Gastrocnemius medialis (tissue), 4 donors: ENCODE measurements around the gene B3GAT1. TPM values are rescaled to one million over a fixed set of nuclear protein-coding genes. Genes with fewer than 3 reads are reported as not detected.

Experiments used
- ATAC-seq, 2 donors: fragments of 150-250 bp; one replicate each; pipeline ENCODE4 v1.9.1; 2016
- DNase-seq, 2 donors: peaks; one replicate each; pipeline ENCODE4 v3.0.0-alpha.2; 2019
- H3K27ac ChIP-seq, 4 donors: fragments of 200-600 bp; sonication (generic); 1 replicate in 1 of 4; 2 replicates in 3 of 4; pipeline ENCODE4 v1.5.1; 2016 to 2018; ENCODE audit warnings: mild to moderate bottlenecking in 2 of 4, moderate library complexity in 1 of 4
- H3K27me3 ChIP-seq, 3 donors: fragments of 200-600 bp; sonication (generic) in 2 of 3; 1 replicate in 1 of 3; 2 replicates in 2 of 3; pipeline versions ENCODE4 v1.5.1 to v1.6.0; 2016 to 2019; ENCODE audit warnings: mild to moderate bottlenecking in 1 of 3, moderate library complexity in 1 of 3
- H3K36me3 ChIP-seq, 2 donors: fragments of 200-600 bp; sonication (generic) in 1 of 2; one replicate each; pipeline ENCODE4 v1.5.1; 2017 to 2018
- H3K4me1 ChIP-seq, 2 donors: fragments of 200-600 bp; sonication (generic) in 1 of 2; one replicate each; pipeline ENCODE4 v1.5.1; 2016 to 2017; ENCODE audit warnings: mild to moderate bottlenecking in 2 of 2
- H3K4me3 ChIP-seq, 4 donors: fragments of 200-600 bp; sonication (generic) in 3 of 4; 1 replicate in 1 of 4; 2 replicates in 3 of 4; pipeline ENCODE4 v1.5.1; 2016 to 2019; ENCODE audit warnings: mild to moderate bottlenecking in 2 of 4
- H3K9me3 ChIP-seq, 3 donors: fragments of 200-600 bp; sonication (generic) in 2 of 3; 1 replicate in 1 of 3; 2 replicates in 2 of 3; pipeline ENCODE4 v1.5.1; 2016 to 2019
- POLR2A ChIP-seq, 2 donors: fragments of 450-650 bp; IDR thresholded peaks; one replicate each; pipeline ENCODE4 v1.6.1; 2017; ENCODE audit warnings: antibody characterized with exemption in 2 of 2, mild to moderate bottlenecking in 2 of 2, moderate library complexity in 2 of 2
- in situ Hi-C, 4 donors: fragments of 200-750 bp; cut with MboI; loops; one replicate each; pipeline versions ENCODE4 v1.15.0 to v1.8.0; 2017; ENCODE audit warnings: low sequenced_read_pairs in 4 of 4
- intact Hi-C: fragments of 100-400 bp; cut with DNase I; formaldehyde crosslinking; loops from one replicate; pipeline ENCODE4 v1.15.1; 2023; ENCODE audit warnings: low total_unique reads
- total RNA-seq, 4 donors: library from RNA; depleted of rRNA; stranded (reverse); fragments of >200 nt; gene quantifications; one replicate each; pipeline versions ENCODE4 v1.1.0 to v1.2.3, GENCODE V29; 2016
- TF ChIP-seq, protein P1 (sequence below), 5 experiments: fragments of 450-650 bp in 3 of 5; fragments of 200-600 bp in 2 of 5; sonication (generic) in 2 of 5; IDR thresholded peaks in 4 of 5; conservative IDR thresholded peaks in 1 of 5; 1 replicate in 4 of 5; 2 replicates in 1 of 5; pipeline ENCODE4 v1.5.1; 2016 to 2019; ENCODE audit warnings: antibody characterized with exemption in 5 of 5, mild to moderate bottlenecking in 3 of 5, moderate library complexity in 3 of 5

Gene B3GAT1
- total RNA-seq, 4 donors from 2014 or later: 0.10 TPM; not detected in 3

DNA sequence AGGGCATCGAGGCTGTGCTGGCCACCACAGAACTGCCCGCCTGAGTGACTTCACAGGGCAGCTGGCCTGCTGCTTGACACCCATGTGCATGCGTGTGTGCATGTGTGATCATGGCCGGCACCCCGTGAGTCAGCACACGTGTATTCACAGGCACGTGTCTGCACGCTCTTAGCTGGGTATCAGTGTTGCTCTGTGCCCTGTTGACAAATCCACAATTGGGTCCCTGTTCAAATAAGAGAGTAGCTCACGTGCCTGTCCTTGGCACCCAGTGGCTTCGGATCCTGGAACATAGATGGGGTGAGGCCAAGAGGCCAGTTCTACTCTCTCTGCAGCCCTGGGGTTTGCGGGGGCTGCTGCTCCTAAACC is 14.0 kb downstream of the B3GAT1 start:
- no peak overlapping the region for H3K4me3 ChIP-seq
- no peak overlapping the region for H3K27ac ChIP-seq
- H3K27me3 ChIP-seq: peaks cover 0 to 5% (median 2%) of the 10 kb centered on the region in 3 donors
- DNase-seq: no peak
- H3K4me1 ChIP-seq: no peaks in the 10 kb centered on the region
- H3K9me3 ChIP-seq: no peaks in the 10 kb centered on the region
- in situ Hi-C loops (no loop called here), intact Hi-C loops (no loop called here)
- TF ChIP-seq POLR2A (IDR thresholded peaks at IDR 0.05): no peak
- TF ChIP-seq, protein P1, sequence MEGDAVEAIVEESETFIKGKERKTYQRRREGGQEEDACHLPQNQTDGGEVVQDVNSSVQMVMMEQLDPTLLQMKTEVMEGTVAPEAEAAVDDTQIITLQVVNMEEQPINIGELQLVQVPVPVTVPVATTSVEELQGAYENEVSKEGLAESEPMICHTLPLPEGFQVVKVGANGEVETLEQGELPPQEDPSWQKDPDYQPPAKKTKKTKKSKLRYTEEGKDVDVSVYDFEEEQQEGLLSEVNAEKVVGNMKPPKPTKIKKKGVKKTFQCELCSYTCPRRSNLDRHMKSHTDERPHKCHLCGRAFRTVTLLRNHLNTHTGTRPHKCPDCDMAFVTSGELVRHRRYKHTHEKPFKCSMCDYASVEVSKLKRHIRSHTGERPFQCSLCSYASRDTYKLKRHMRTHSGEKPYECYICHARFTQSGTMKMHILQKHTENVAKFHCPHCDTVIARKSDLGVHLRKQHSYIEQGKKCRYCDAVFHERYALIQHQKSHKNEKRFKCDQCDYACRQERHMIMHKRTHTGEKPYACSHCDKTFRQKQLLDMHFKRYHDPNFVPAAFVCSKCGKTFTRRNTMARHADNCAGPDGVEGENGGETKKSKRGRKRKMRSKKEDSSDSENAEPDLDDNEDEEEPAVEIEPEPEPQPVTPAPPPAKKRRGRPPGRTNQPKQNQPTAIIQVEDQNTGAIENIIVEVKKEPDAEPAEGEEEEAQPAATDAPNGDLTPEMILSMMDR (IDR thresholded peaks at IDR 0.05 in 4 of 5, conservative IDR thresholded peaks at IDR 0.05 in 1 of 5): no peak
- H3K36me3 ChIP-seq: no peaks in the 10 kb centered on the region
- no peak for ATAC-seq

GRCh38 chr11:134397304-134398078 is 14.6 kb downstream of the B3GAT1 start:
- peaks cover 0 to 5% (median 2%) of the 10 kb centered on the region in 3 donors for H3K27me3 ChIP-seq
- H3K4me1 ChIP-seq: no peaks in the 10 kb centered on the region
- in situ Hi-C loops: no loop called here
- no peaks in the 10 kb centered on the region for H3K36me3 ChIP-seq
- H3K9me3 ChIP-seq: no peaks in the 10 kb centered on the region
- intact Hi-C loops: no loop called here
- no peak overlapping the region for H3K4me3 ChIP-seq
- ATAC-seq (no peak), DNase-seq (no peak)
- TF ChIP-seq, protein P1 (IDR thresholded peaks at IDR 0.05 in 4 of 5, conservative IDR thresholded peaks at IDR 0.05 in 1 of 5): no peak
- TF ChIP-seq POLR2A (IDR thresholded peaks at IDR 0.05): no peak
- no peak overlapping the region for H3K27ac ChIP-seq

DNA sequence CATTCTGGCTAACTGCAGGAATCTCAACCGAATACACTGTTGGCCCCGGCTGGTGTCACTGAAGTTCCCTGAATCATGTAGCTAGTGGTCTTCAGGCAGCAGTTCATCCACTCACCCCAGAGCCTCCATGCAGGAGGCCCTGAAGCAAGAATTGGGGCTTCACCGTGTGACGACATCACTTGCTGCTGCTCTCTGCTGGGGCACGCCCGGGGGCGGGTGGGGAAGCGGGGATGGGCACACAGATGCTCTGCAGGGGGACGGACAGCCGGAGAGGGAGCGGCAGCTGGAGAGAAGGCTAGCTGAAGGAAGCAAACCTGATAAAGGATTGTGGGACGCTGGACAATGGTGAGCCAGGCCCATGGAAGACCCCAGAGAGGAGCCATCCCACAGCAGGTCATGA is 17.0 kb downstream of the B3GAT1 start:
- Histone ChIP-seq H3K27me3 (peaks cover 5 to 8% (median 6%) of the 10 kb centered on the region in 3 donors), H3K27ac (no peak overlapping the region), H3K9me3 (no peaks in the 10 kb centered on the region), H3K4me1 (no peaks in the 10 kb centered on the region), H3K4me3 (no peak overlapping the region), H3K36me3 (no peaks in the 10 kb centered on the region)
- ATAC-seq (no peak), DNase-seq (no peak)
- TF ChIP-seq, protein P1 (IDR thresholded peaks at IDR 0.05 in 4 of 5, conservative IDR thresholded peaks at IDR 0.05 in 1 of 5): no peak
- TF ChIP-seq POLR2A (IDR thresholded peaks at IDR 0.05): no peak
- in situ Hi-C loops: no loop called here
- intact Hi-C loops: no loop called here

- H3K27me3 ChIP-seq: peaks cover 3 to 8% (median 6%) of the 10 kb centered on the region in 3 donors
- intact Hi-C loops: no loop called here
- TF ChIP-seq, protein P1 (IDR thresholded peaks at IDR 0.05 in 4 of 5, conservative IDR thresholded peaks at IDR 0.05 in 1 of 5): no peak
- TF ChIP-seq POLR2A (IDR thresholded peaks at IDR 0.05): no peak
Observed at GRCh38 chr11:134394311-134394710, 17.7 kb downstream of the B3GAT1 start.

More at GRCh38 chr11:134394311-134394710, 17.7 kb downstream of the B3GAT1 start:
- H3K36me3 ChIP-seq: no peaks in the 10 kb centered on the region
- ATAC-seq (no peak), DNase-seq (no peak)
- H3K4me1 ChIP-seq: no peaks in the 10 kb centered on the region
- no peak overlapping the region for H3K27ac ChIP-seq
- in situ Hi-C loops: no loop called here
- no peak overlapping the region for H3K4me3 ChIP-seq
- H3K9me3 ChIP-seq: no peaks in the 10 kb centered on the region
